ENCODE measurements around the gene TTC39A.

DNA sequence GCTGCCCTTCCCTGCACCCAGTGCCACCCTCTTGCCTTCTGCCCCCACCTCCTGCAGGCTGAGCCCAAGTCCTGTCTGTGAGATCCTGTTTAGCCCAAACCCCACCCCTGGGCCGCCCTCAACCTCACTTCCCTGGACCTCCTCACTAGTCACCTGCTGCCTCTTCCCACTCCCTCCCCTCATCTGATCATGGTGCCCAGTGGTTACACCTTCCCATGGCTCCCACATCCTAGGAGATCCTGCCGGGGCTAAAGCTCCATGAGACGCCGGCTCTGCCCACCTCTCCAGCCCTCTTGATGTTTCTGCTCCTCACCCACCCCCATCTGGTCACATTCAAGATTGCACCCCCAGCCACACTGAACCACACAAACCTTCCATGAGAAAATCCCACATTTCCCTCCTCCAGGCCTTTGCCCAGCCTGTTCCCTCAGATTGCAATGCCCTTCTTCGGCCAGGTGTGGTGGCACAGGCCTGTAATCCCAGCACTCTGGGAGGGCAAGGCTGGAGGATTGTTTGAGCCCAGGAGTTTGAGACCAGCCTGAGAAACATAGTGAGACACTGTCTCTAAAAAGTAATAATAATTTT, 17.0 kb downstream of the TTC39A start:
- TF ChIP-seq LEF1 (IDR thresholded peaks at IDR 0.05; ENCODE audit: borderline replicate concordance) = no peak
- no peak for TF ChIP-seq ARNT (IDR thresholded peaks at IDR 0.05)
- TF ChIP-seq TARDBP (IDR thresholded peaks at IDR 0.05) = no peak
- TF ChIP-seq, protein P1, sequence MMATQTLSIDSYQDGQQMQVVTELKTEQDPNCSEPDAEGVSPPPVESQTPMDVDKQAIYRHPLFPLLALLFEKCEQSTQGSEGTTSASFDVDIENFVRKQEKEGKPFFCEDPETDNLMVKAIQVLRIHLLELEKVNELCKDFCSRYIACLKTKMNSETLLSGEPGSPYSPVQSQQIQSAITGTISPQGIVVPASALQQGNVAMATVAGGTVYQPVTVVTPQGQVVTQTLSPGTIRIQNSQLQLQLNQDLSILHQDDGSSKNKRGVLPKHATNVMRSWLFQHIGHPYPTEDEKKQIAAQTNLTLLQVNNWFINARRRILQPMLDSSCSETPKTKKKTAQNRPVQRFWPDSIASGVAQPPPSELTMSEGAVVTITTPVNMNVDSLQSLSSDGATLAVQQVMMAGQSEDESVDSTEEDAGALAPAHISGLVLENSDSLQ (IDR thresholded peaks at IDR 0.05) = no peak
- TF ChIP-seq FOXK2 (IDR thresholded peaks at IDR 0.05) = no peak
- no peak for TF ChIP-seq BHLHE40 (IDR thresholded peaks at IDR 0.05; ENCODE audit: borderline replicate concordance)
- no peak for TF ChIP-seq ELF4 (IDR thresholded peaks at IDR 0.05)
- no peak for TF ChIP-seq SUZ12 (IDR thresholded peaks at IDR 0.05)
- TF ChIP-seq SP1 (IDR thresholded peaks at IDR 0.05) = no peak
- no peak for TF ChIP-seq FOXA1 (IDR thresholded peaks at IDR 0.05)
- no peak for TF ChIP-seq FOXM1 (IDR thresholded peaks at IDR 0.05; ENCODE audit: borderline replicate concordance)
- no peak for TF ChIP-seq ZNF384 (IDR thresholded peaks at IDR 0.05)
- no peak for TF ChIP-seq CTBP1 (IDR thresholded peaks at IDR 0.05; ENCODE audit: borderline replicate concordance)
- no peak for TF ChIP-seq NFRKB (IDR thresholded peaks at IDR 0.05)

Data from HEK293T (cell line).